ENCODE measurements around the gene SPATA31C2.
"Not testable (repeated sequence)": the region's sequence is repeated elsewhere in the genome, so short reads cannot be mapped to it uniquely, and the experiment has no call there.

DNA sequence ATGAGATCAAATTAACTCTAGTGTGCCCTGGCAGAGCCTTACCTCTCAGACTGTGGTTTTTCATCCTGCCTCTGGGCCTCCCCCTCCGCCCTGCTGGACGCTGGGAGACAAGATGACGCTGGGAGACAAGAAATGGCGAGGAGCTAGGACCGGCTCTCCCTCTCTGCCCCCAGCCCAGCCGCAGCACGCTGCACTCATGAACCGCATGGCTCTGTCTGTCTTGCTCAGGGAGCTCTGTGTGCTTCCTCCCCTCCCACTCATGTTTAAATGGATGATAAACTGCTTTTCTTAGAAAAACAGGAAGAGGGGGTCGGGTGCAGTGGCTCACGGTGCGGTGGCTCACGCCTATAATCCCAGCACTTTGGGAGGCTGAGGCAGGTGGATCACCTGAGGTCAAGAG is 4.7 kb downstream of the SPATA31C2 start:
- TF ChIP-seq, protein P1, sequence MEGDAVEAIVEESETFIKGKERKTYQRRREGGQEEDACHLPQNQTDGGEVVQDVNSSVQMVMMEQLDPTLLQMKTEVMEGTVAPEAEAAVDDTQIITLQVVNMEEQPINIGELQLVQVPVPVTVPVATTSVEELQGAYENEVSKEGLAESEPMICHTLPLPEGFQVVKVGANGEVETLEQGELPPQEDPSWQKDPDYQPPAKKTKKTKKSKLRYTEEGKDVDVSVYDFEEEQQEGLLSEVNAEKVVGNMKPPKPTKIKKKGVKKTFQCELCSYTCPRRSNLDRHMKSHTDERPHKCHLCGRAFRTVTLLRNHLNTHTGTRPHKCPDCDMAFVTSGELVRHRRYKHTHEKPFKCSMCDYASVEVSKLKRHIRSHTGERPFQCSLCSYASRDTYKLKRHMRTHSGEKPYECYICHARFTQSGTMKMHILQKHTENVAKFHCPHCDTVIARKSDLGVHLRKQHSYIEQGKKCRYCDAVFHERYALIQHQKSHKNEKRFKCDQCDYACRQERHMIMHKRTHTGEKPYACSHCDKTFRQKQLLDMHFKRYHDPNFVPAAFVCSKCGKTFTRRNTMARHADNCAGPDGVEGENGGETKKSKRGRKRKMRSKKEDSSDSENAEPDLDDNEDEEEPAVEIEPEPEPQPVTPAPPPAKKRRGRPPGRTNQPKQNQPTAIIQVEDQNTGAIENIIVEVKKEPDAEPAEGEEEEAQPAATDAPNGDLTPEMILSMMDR (IDR thresholded peaks at IDR 0.05; ENCODE audit: insufficient read depth, low read length): not testable (repeated sequence)
- TF ChIP-seq POLR2AphosphoS5 (IDR thresholded peaks at IDR 0.05; ENCODE audit: low read depth): not testable (repeated sequence)
